ENCODE measurements around the gene CDC42EP4. TPM values are rescaled to one million over a fixed set of nuclear protein-coding genes. Genes with fewer than 3 reads are reported as not detected.
"Not testable (repeated sequence)": the region's sequence is repeated elsewhere in the genome, so short reads cannot be mapped to it uniquely, and the experiment has no call there.

The CDC42EP4 gene
- total RNA-seq, 2 donors from 2014 or later, result 49.6 to 65.6 TPM

DNA sequence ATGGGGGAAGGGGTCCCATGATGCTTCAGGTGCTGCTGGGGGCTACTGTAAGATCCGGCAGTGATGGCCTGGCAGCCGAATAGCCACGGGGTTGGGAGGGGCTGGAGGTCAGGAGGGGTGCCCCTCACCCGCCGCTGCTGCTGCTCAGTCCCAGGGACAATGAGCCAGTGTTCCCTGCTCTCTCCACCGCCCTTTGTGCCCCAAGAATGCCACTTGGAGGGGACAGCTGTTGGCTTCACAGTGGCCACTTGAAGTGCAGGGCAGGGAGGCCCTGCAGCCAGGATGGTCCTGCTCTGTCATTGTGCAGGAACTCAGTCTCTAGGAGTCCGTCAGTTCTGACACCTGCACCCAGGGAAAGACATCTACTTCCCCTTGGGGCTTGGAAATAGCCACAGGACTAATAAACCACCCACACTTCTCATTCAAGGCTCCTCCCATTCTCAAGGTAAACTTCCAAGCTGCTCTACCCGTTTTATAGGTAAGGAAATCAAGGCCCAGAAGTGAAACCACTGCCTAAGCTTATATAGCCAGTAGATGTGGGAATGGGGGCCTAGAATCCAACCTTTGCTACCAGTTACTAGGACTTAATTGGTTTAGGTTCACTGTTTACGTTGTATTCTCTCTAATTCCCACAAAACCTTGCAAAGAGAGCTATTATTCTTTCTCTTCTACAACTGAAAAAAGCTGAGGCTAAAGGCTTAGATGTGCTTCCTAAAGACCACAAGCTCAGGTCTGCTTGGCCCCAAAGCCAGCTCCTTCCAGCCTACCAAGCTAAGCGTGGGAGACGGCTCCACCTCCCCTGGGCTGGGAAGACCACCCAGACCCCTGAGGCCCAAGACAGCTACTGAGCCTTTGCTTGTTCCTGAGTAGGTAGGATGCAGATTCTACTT is 43.9 kb downstream of the CDC42EP4 start:
- intact Hi-C loops (cut with DNase I, micrococcal nuclease), result no loop called here
- ATAC-seq (peak; percentile 21), DNase-seq (no peak)

- ATAC-seq (no peak), DNase-seq (no peak)
- intact Hi-C loops (cut with DNase I, micrococcal nuclease), result no loop called here
Measured at GRCh38 chr17:73266796-73267195, 45.0 kb downstream of the CDC42EP4 start.

- intact Hi-C loops (cut with DNase I, micrococcal nuclease), result no loop called here
- DNase-seq (no peak), ATAC-seq (no peak)
Measured at GRCh38 chr17:73265646-73266640, 45.9 kb downstream of the CDC42EP4 start.

DNA sequence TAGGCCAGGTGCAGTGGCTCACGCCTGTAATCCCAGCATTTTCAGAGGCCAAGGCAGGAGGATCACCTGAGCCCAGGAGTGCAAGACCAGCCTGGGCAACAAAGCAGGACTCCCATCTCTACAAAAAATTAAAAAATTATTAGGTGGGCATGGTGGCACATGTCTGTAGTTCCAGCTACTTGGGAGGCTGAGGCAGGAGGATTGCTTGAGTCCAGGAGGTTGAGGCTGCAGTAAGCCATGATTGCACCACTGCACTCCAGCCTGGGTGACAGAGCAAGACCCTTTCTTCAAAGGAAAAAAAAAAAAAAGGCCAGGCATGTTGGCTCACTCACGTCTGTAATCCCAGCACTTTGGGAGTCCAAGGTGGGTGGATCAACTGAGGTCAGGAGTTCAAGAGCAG is 47.4 kb downstream of the CDC42EP4 start:
- DNase-seq; intact Hi-C loops (cut with DNase I, micrococcal nuclease); ATAC-seq: not testable (repeated sequence)

DNA sequence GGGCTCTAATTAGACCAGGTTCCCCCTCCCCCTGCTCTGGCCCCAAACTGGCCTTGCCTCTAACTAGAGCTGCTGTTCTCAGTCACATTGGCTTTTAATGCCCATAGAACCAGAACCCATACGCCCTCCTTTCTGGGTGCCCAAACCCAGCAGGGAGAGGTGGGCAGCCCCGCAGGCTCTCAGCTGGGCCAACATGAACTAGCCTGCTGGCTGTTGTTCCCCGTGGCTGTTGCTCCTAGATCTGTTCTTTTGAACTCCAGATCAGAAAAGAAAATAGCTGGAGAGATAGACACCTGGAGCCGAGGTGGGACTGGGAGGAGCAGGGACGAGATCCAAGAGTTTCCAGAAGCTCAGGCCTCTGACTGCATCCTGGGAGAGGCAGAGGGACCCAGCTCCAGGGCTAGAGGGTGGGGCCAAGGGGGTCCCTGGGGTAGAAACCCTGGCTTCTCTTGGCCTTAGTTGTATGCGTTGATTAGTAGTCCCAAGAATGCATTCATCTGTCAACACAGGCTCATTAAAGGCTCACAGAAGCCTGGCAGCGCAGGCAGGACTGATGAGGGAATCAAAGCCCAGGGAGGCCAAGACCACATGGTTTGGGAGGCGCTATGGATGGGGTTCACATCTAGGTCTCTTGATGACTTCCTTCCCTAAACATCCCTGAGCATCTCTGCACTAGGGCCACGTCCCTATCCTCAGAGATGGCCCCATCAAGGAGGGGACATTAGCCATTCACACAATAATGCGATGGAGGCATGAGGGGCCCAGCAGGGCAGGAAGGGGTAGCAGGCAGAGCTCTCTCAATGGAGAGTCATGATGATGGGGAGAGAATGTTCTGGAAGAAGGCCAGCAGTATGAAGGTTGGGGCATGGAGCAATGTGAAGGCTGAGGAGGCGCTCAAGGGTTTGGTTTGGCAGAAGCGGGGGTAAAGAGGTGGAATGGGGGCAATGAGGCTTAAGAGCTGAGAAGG is 48.8 kb downstream of the CDC42EP4 start:
- DNase-seq (no peak), ATAC-seq (peak; percentile 24)
- intact Hi-C loops (cut with DNase I, micrococcal nuclease), result no loop called here

GRCh38 chr17:73261952-73262675 is 49.7 kb downstream of the CDC42EP4 start:
- intact Hi-C loops (cut with DNase I, micrococcal nuclease), result no loop called here
- DNase-seq (peak; percentile 83 to 84), ATAC-seq (peak; percentile 96)

- peak; percentile 8 for ATAC-seq
- no peak for DNase-seq
- intact Hi-C loops (cut with DNase I, micrococcal nuclease), result no loop called here
Measured at GRCh38 chr17:73261617-73261951, 50.2 kb downstream of the CDC42EP4 start, which contains the start of gene CPSF4L. TSS of gene CPSF4L (minus strand) at chr17:73261880. CDS start at chr17:73261818, 62 bp downstream.

- intact Hi-C loops (cut with DNase I, micrococcal nuclease), result loop anchor here (5.0 kb wide), 1 partner anchor 115 kb away; no protein-coding TSS in a partner anchor
- ATAC-seq (no peak), DNase-seq (peak in 1 of 2 donors; percentile 15)
Measured at GRCh38 chr17:73257516-73257915, 54.3 kb downstream of the CDC42EP4 start.

- intact Hi-C loops (cut with DNase I, micrococcal nuclease), result loop anchor here (5.0 kb wide), 1 partner anchor 116 kb away; no protein-coding TSS in a partner anchor
Measured at GRCh38 chr17:73256220-73256619, 55.6 kb downstream of the CDC42EP4 start.

DNA sequence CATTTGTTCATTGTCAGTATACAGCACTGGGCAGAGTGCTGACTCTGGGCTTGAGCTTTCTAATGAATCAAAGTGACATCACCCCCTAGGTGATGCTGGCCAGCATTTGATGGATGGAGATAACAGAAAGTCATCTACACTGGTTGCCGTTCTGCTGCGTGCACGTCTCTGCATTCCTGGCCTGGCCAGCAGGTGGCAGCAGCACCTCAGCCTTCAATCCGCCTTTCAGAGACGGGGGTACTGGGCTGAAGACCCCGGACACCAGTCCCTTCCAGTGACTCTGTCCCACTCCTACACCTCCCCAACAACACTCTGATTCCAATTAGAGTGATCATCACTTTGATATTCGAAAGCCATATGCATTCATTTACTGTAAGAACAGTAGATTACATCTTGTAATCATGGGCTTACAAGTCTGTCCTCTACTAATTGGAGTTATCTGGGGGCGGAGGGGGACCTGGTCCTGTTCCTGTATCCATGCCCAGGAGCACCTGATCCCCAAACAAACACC is 56.1 kb downstream of the CDC42EP4 start:
- ATAC-seq (peak; percentile 75), DNase-seq (peak in 1 of 2 donors; percentile 65)
- intact Hi-C loops (cut with DNase I, micrococcal nuclease), result loop anchor here (5.0 kb wide), 1 partner anchor 117 kb away; no protein-coding TSS in a partner anchor

More at GRCh38 chr17:73256220-73256619, 55.6 kb downstream of the CDC42EP4 start:
- DNase-seq, result no peak
- no peak for ATAC-seq

DNA sequence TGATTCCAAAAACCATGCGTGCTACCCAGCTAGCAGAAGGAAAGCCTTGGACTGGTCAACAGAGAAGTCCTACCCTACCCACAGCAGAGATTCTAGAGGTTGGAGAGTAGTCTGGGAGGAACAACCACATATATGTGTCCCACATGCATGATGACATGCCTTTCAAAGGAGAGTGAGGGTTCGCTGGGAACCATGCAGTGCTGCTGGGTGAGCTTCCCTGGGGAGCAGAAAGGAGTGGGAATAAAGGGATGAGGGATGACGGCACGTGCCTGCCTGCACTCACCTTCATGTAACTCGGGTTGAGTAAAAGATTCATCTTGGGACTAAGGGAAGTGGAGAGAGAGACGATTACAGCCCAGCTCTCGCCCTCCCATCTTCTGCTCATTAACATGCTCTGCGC is 59.9 kb downstream of the CDC42EP4 start:
- intact Hi-C loops (cut with DNase I, micrococcal nuclease), result no loop called here

GRCh38 chr17:73250851-73251640 is 60.8 kb downstream of the CDC42EP4 start:
- no peak for ATAC-seq
- no peak for DNase-seq
- intact Hi-C loops (cut with DNase I, micrococcal nuclease), result no loop called here

More for the DNA sequence above, 59.9 kb downstream of the CDC42EP4 start:
- DNase-seq (no peak), ATAC-seq (no peak)

GRCh38 chr17:73249700-73250099 is 62.1 kb downstream of the CDC42EP4 start:
- ATAC-seq (peak; percentile 67), DNase-seq (no peak)
- intact Hi-C loops (cut with DNase I, micrococcal nuclease), result loop anchor here in 1 of 2 donors (10.0 kb wide), 1 partner anchor 525 kb away; no protein-coding TSS in a partner anchor

DNA sequence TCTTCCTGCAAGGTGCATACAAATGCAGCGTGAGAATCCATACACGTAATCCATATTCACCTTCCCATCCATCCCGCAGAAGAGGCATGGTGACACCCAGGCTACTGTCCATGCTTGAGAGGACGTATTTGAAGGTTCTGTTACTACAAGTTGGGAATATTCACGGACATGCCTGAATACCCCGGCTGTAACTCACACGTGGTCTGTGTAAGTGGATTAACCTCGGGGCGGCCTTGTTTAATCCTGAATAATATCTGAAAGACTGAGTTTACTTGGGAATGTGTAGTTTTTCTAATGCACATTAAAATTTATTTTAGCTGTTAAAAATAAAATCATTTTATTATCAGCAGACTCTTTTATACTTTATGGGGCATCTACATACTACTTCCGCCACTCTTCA is 63.3 kb downstream of the CDC42EP4 start:
- DNase-seq, result no peak

DNA sequence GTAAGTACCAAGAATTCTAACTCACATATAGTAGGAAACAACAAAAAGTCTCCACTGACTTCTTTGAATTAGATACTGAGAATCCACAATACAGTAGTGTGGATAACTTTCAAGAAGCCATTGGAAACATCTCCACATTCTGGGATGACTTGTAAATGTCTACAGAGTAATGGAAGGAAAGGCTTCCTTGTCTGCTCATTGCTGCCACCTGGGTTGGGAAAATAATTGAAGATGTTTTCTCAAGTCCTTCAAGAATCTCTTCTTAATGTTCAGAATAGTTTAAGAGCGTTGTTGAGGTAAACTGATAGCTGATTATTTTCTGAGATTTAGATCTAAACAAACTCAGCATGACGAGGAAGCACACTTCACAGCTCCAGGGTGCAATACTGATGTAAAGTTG is 64.1 kb downstream of the CDC42EP4 start:
- intact Hi-C loops (cut with DNase I, micrococcal nuclease), result loop anchor here in 1 of 2 donors (10.0 kb wide), 1 partner anchor 523 kb away; no protein-coding TSS in a partner anchor
- no peak for DNase-seq
- ATAC-seq, result peak; percentile 32

More for the DNA sequence above, 63.3 kb downstream of the CDC42EP4 start:
- intact Hi-C loops (cut with DNase I, micrococcal nuclease), result loop anchor here in 1 of 2 donors (10.0 kb wide), 1 partner anchor 524 kb away; no protein-coding TSS in a partner anchor
- ATAC-seq, result no peak

- DNase-seq (no peak), ATAC-seq (peak; percentile 54)
- intact Hi-C loops (cut with DNase I, micrococcal nuclease), result loop anchor here in 1 of 2 donors (10.0 kb wide), 1 partner anchor 516 kb away; no protein-coding TSS in a partner anchor
Measured at GRCh38 chr17:73240561-73240960, 71.2 kb downstream of the CDC42EP4 start.

Measured in left colon (tissue), 2 donors.